K562 (cell line): ENCODE data around the gene CXCR5.

Experiments
- ARID2 ChIP-seq: fragments of 450-650 bp; IDR thresholded peaks from 2 replicates; pipeline ENCODE4 v1.6.1; 2017; ENCODE audit warnings: antibody characterized with exemption, mild to moderate bottlenecking
- SAFB2 ChIP-seq: fragments of 200-400 bp; formaldehyde crosslinking; IDR thresholded peaks from 2 replicates; pipeline ENCODE4 v1.6.1; 2018; ENCODE audit warnings: borderline replicate concordance, low read length, low read depth, moderate library complexity; ENCODE audit not compliant: severe bottlenecking
- ZNF224 ChIP-seq: sonication (generic); formaldehyde crosslinking; IDR thresholded peaks from 2 replicates; pipeline ENCODE4 v1.8.0; 2022; ENCODE audit warnings: mild to moderate bottlenecking, missing genetic modification reagents
- ZNF407 ChIP-seq: fragments of 450-650 bp; IDR thresholded peaks from 2 replicates; pipeline ENCODE4 v1.6.1; 2016; ENCODE audit warnings: low read depth

- TF ChIP-seq ZNF224 (no peak), ARID2 (no peak), SAFB2 (no peak), ZNF407 (no peak)
Measured at GRCh38 chr11:118892964-118893363, 9.3 kb downstream of the CXCR5 start.
